GM23338 (cell line): ENCODE data around the gene OCA2. TPM values are rescaled to one million over a fixed set of nuclear protein-coding genes. Genes with fewer than 3 reads are reported as not detected.
"Not testable (repeated sequence)": the region's sequence is repeated elsewhere in the genome, so short reads cannot be mapped to it uniquely, and the experiment has no call there.

ENCODE experiments used
- ATAC-seq: fragments of 200-7000 bp; cut with Tn5 transposase; 3 replicates; pipeline ENCODE4 v1.9.1; 2020
- DNase-seq: peaks from one replicate; pipeline ENCODE4 v3.0.0-alpha.2; 2015; ENCODE audit warnings: low spot score
- H2AFZ ChIP-seq: fragments of 200-600 bp; sonication (generic); 2 replicates; pipeline ENCODE4 v1.8.0; 2016; ENCODE audit warnings: antibody characterized with exemption, mild to moderate bottlenecking, moderate library complexity
- H3F3A ChIP-seq: fragments of 200-600 bp; sonication (generic); replicated peaks from 2 replicates; pipeline ENCODE4 v1.8.0; 2017; ENCODE audit warnings: antibody characterized with exemption, mixed run types, low read depth
- H3K27ac ChIP-seq: fragments of 200-600 bp; sonication (generic); 2 replicates; pipeline ENCODE4 v1.6.1; 2016; ENCODE audit warnings: low read depth
- H3K27me3 ChIP-seq: fragments of 200-600 bp; sonication (generic); 2 replicates; pipeline ENCODE4 v1.8.0; 2016; ENCODE audit warnings: mild to moderate bottlenecking, mixed run types, moderate library complexity; ENCODE audit not compliant: insufficient read depth
- H3K36me3 ChIP-seq: fragments of 200-600 bp; sonication (generic); 2 replicates; pipeline ENCODE4 v1.8.0; 2016; ENCODE audit warnings: mild to moderate bottlenecking; ENCODE audit not compliant: insufficient read depth
- H3K4me1 ChIP-seq: fragments of 200-600 bp; sonication (generic); 2 replicates; pipeline ENCODE4 v1.8.0; 2016; ENCODE audit warnings: mild to moderate bottlenecking, moderate library complexity; ENCODE audit not compliant: insufficient read depth
- H3K4me2 ChIP-seq: fragments of 200-600 bp; sonication (generic); 2 replicates; pipeline ENCODE4 v1.7.1; 2017; ENCODE audit warnings: mixed run types
- H3K4me3 ChIP-seq: fragments of 200-600 bp; sonication (generic); 2 replicates; pipeline ENCODE4 v1.6.1; 2016; ENCODE audit warnings: mixed run types
- H3K79me2 ChIP-seq: fragments of 200-600 bp; sonication (generic); replicated peaks from 2 replicates; pipeline ENCODE4 v1.8.0; 2017; ENCODE audit warnings: mild to moderate bottlenecking; ENCODE audit not compliant: insufficient read depth
- H3K9me2 ChIP-seq: fragments of 200-600 bp; sonication (generic); 2 replicates; pipeline ENCODE4 v1.8.0; 2017; ENCODE audit not compliant: insufficient read depth
- H4K20me1 ChIP-seq: fragments of 200-600 bp; sonication (generic); replicated peaks from 2 replicates; pipeline ENCODE4 v1.8.0; 2017; ENCODE audit warnings: mild to moderate bottlenecking; ENCODE audit not compliant: insufficient read depth
- H3K27ac Mint-ChIP-seq: 2 replicates; pipeline ENCODE4 v1.8.0; 2020; ENCODE audit warnings: inconsistent platforms, mild to moderate bottlenecking, moderate library complexity, mixed read lengths
- H3K27me3 Mint-ChIP-seq: 3 replicates; pipeline ENCODE4 v1.8.0; 2022; ENCODE audit warnings: low read depth, mild to moderate bottlenecking, moderate library complexity, mixed read lengths, inconsistent platforms; ENCODE audit not compliant: insufficient read depth, poor library complexity
- H3K36me3 Mint-ChIP-seq: 3 replicates; pipeline ENCODE4 v1.8.0; 2021; ENCODE audit warnings: low read depth, mild to moderate bottlenecking, inconsistent platforms, moderate library complexity, mixed read lengths
- H3K4me1 Mint-ChIP-seq: 3 replicates; pipeline ENCODE4 v1.8.0; 2020; ENCODE audit warnings: mild to moderate bottlenecking, inconsistent platforms, mixed read lengths
- H3K4me3 Mint-ChIP-seq: 3 replicates; pipeline ENCODE4 v1.8.0; 2021; ENCODE audit warnings: moderate library complexity, mild to moderate bottlenecking, inconsistent platforms, mixed read lengths
- H3K9me3 Mint-ChIP-seq: 3 replicates; pipeline ENCODE4 v1.8.0; 2020; ENCODE audit warnings: moderate library complexity, mild to moderate bottlenecking, inconsistent platforms, mixed read lengths
- CREB1 ChIP-seq: fragments of 250-450 bp; sonication (Bioruptor Pico); IDR thresholded peaks from 2 replicates; pipeline ENCODE4 v1.5.0; 2020; ENCODE audit warnings: low read depth, mild to moderate bottlenecking, moderate library complexity
- ETS1 ChIP-seq: IDR thresholded peaks from 2 replicates; pipeline ENCODE4 v1.6.1; 2016; ENCODE audit warnings: antibody characterized with exemption
- EZH2 ChIP-seq: fragments of 200-600 bp; sonication (generic); IDR thresholded peaks from one replicate; pipeline ENCODE4 v1.8.0; 2017; ENCODE audit warnings: antibody characterized with exemption, mild to moderate bottlenecking, low read depth; ENCODE audit not compliant: unreplicated experiment
- JUNB ChIP-seq: IDR thresholded peaks from one replicate; pipeline ENCODE4 v1.6.1; 2016; ENCODE audit warnings: antibody characterized with exemption; ENCODE audit not compliant: unreplicated experiment
- NANOG ChIP-seq: IDR thresholded peaks from 2 replicates; pipeline ENCODE4 v1.6.1; 2016; ENCODE audit warnings: antibody characterized with exemption, borderline replicate concordance
- ZNF114 ChIP-seq: fragments of 250-450 bp; sonication (Bioruptor Pico); IDR thresholded peaks from 2 replicates; pipeline ENCODE4 v1.5.0; 2020; ENCODE audit warnings: mild to moderate bottlenecking, moderate library complexity
- polyA plus RNA-seq: library from polyadenylated mRNA; unstranded; fragments of >200 nt; fragmentation: Nextera tagmentation; extraction: Ambion mirVana; gene quantifications from 2 replicates; pipeline ENCODE4 v1.2.1, GENCODE V29; 2016
- total RNA-seq: library from RNA; depleted of rRNA; stranded (reverse); fragments of >200 nt; shearing (Covaris generic); gene quantifications from 2 replicates; pipeline ENCODE4 v1.2.3, GENCODE V29; 2014
- TF ChIP-seq, protein P1 (sequence below), 2 experiments: fragments of 200-600 bp in 1 of 2; sonication (generic) in 1 of 2; conservative IDR thresholded peaks; 2 replicates each; pipeline versions ENCODE4 v1.5.1 to v1.6.1; 2016 to 2017; ENCODE audit warnings: antibody characterized with exemption in 2 of 2, low read depth in 2 of 2, mild to moderate bottlenecking in 2 of 2, moderate library complexity in 1 of 2
- TF ChIP-seq, protein P2 (sequence below): IDR thresholded peaks from one replicate; pipeline ENCODE4 v1.6.1; 2018; ENCODE audit warnings: antibody characterized with exemption; ENCODE audit not compliant: unreplicated experiment

Gene OCA2
- total and polyA plus RNA-seq, 2 experiments from 2014 or later: 0.40 to 0.69 TPM

DNA sequence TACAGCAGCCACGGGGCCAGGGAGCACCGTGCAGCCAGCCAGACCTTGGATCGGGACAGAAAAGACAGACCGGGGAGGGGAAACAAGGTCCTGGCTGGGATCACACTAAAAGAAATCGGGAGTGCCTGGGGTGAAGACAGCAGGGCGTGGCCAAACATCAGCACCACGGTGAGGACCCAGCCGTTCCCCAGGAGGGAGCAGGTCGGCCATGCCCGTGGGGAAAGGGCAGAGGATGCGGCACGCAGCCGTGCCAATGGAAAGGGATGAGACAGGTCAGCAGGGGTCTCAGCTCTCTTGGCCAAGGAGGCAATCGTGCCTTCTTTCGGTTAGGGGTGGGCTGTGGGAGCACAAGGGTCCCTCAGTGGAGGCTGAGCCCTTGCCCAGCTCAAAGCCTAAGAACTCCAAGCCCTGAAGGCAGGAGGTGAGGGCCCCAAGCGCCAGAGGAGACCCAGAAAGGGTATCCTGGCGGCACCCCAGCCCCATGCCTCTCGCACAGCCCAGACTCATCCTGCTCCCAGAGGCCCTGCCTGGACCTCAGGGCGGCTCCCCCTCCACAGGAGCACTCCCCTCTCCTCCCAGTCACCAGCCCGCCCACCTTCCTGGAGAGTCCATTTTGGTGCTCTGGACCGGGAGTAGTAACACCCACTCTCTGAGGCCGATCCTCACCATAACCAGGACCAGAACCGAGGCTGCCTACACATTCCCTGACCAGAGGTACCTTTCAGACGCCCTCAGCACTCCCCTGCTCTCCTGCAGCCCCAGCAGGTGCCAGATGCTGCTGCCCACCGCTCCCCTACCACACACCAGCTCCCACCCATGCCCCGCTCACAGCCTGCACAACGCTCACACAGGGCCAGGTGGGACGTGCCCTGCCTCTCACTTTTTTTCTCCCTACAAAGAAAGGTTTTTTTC, 23.2 kb upstream of the OCA2 start:
- no peak overlapping the region for H2AFZ ChIP-seq
- ATAC-seq: no peak
- H3K9me2 ChIP-seq: no peaks in the 10 kb centered on the region
- Mint-ChIP-seq H3K27me3 (peaks cover 9% of the 10 kb centered on the region), H3K4me3 (no peak overlapping the region), H3K36me3 (peaks cover 68% of the 10 kb centered on the region), H3K9me3 (no peaks in the 10 kb centered on the region), H3K4me1 (no peaks in the 10 kb centered on the region; the same call in 2 of the 3 replicates), H3K27ac (no peak overlapping the region)
- H3K4me2 ChIP-seq: no peak overlapping the region
- TF ChIP-seq, protein P1, sequence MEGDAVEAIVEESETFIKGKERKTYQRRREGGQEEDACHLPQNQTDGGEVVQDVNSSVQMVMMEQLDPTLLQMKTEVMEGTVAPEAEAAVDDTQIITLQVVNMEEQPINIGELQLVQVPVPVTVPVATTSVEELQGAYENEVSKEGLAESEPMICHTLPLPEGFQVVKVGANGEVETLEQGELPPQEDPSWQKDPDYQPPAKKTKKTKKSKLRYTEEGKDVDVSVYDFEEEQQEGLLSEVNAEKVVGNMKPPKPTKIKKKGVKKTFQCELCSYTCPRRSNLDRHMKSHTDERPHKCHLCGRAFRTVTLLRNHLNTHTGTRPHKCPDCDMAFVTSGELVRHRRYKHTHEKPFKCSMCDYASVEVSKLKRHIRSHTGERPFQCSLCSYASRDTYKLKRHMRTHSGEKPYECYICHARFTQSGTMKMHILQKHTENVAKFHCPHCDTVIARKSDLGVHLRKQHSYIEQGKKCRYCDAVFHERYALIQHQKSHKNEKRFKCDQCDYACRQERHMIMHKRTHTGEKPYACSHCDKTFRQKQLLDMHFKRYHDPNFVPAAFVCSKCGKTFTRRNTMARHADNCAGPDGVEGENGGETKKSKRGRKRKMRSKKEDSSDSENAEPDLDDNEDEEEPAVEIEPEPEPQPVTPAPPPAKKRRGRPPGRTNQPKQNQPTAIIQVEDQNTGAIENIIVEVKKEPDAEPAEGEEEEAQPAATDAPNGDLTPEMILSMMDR (conservative IDR thresholded peaks at IDR 0.05; ENCODE audit: low read depth in 2 of 2): no peak
- no peak for TF ChIP-seq ETS1
- H4K20me1 ChIP-seq: peaks cover 6% of the 10 kb centered on the region
- no peak overlapping the region for H3K27ac ChIP-seq
- H3K36me3 ChIP-seq: no peaks in the 10 kb centered on the region; the same call in 1 of the 2 replicates
- H3K79me2 ChIP-seq: peaks cover 5% of the 10 kb centered on the region; the same call in 1 of the 2 replicates
- H3K4me3 ChIP-seq: no peak overlapping the region
- no peaks in the 10 kb centered on the region for H3F3A ChIP-seq
- H3K27me3 ChIP-seq: no peaks in the 10 kb centered on the region
- H3K4me1 ChIP-seq: no peaks in the 10 kb centered on the region
- no peak for DNase-seq

- not testable (repeated sequence) for H4K20me1 ChIP-seq, H3K4me3 ChIP-seq, H3K4me1 Mint-ChIP-seq, H3K27ac Mint-ChIP-seq, H3K27me3 ChIP-seq, H3K4me2 ChIP-seq, H3K27me3 Mint-ChIP-seq, H3F3A ChIP-seq, DNase-seq, ATAC-seq, H2AFZ ChIP-seq, H3K4me1 ChIP-seq, H3K4me3 Mint-ChIP-seq, H3K79me2 ChIP-seq, H3K9me2 ChIP-seq, H3K9me3 Mint-ChIP-seq, H3K36me3 ChIP-seq, H3K27ac ChIP-seq
- H3K36me3 Mint-ChIP-seq: peaks cover 65% of the 10 kb centered on the region
These were observed 22.5 kb upstream of the OCA2 start for GRCh38 chr15:28121577-28121976.

DNA sequence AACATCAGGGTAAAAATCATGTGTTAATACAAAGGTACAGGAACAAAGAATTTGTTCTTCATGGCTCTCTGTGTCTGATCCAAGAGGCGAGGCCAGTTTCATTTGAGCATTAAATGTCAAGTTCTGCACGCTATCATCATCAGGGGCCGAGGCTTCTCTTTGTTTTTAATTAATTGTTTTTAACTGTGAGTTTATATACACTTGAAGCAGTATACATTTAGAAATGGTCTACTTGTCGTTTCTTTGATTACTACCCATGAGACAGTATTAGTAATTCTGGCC, 21.2 kb upstream of the OCA2 start:
- Mint-ChIP-seq H3K4me3 (no peak overlapping the region), H3K4me1 (no peaks in the 10 kb centered on the region), H3K36me3 (peaks cover 76% of the 10 kb centered on the region), H3K27ac (no peak overlapping the region), H3K9me3 (no peaks in the 10 kb centered on the region), H3K27me3 (peaks cover 9% of the 10 kb centered on the region)
- H3K79me2 ChIP-seq: no peaks in the 10 kb centered on the region; the same call in 1 of the 2 replicates
- ATAC-seq: no peak
- no peak overlapping the region for H3K4me2 ChIP-seq
- H4K20me1 ChIP-seq: peaks cover 2% of the 10 kb centered on the region
- no peak overlapping the region for H3K4me3 ChIP-seq
- no peaks in the 10 kb centered on the region for H3K9me2 ChIP-seq
- no peak for DNase-seq
- no peaks in the 10 kb centered on the region for H3K4me1 ChIP-seq
- no peak overlapping the region for H2AFZ ChIP-seq
- H3K36me3 ChIP-seq: peaks cover 4% of the 10 kb centered on the region; the same call in 1 of the 2 replicates
- no peak overlapping the region for H3K27ac ChIP-seq
- H3K27me3 ChIP-seq: no peaks in the 10 kb centered on the region
- H3F3A ChIP-seq: no peaks in the 10 kb centered on the region
- TF ChIP-seq NANOG (no peak), EZH2 (no peak), JUNB (no peak), CREB1 (no peak), ZNF114 (no peak), ETS1 (no peak)
- TF ChIP-seq, protein P1 (conservative IDR thresholded peaks at IDR 0.05; ENCODE audit: low read depth in 2 of 2): no peak
- TF ChIP-seq, protein P2, sequence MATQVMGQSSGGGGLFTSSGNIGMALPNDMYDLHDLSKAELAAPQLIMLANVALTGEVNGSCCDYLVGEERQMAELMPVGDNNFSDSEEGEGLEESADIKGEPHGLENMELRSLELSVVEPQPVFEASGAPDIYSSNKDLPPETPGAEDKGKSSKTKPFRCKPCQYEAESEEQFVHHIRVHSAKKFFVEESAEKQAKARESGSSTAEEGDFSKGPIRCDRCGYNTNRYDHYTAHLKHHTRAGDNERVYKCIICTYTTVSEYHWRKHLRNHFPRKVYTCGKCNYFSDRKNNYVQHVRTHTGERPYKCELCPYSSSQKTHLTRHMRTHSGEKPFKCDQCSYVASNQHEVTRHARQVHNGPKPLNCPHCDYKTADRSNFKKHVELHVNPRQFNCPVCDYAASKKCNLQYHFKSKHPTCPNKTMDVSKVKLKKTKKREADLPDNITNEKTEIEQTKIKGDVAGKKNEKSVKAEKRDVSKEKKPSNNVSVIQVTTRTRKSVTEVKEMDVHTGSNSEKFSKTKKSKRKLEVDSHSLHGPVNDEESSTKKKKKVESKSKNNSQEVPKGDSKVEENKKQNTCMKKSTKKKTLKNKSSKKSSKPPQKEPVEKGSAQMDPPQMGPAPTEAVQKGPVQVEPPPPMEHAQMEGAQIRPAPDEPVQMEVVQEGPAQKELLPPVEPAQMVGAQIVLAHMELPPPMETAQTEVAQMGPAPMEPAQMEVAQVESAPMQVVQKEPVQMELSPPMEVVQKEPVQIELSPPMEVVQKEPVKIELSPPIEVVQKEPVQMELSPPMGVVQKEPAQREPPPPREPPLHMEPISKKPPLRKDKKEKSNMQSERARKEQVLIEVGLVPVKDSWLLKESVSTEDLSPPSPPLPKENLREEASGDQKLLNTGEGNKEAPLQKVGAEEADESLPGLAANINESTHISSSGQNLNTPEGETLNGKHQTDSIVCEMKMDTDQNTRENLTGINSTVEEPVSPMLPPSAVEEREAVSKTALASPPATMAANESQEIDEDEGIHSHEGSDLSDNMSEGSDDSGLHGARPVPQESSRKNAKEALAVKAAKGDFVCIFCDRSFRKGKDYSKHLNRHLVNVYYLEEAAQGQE: no peak
